Right renal pelvis (tissue), 4 donors: ENCODE results near the gene MYH7B. TPM values are rescaled to one million over a fixed set of nuclear protein-coding genes. Genes with fewer than 3 reads are reported as not detected.

Experiments
- DNase-seq, 4 donors: peaks; one replicate each; pipeline ENCODE4 v3.0.0-alpha.2; 2013; ENCODE audit warnings: low read depth in 4 of 4, low spot score in 3 of 4, missing footprints in 1 of 4
- polyA plus RNA-seq, 4 donors: library from polyadenylated mRNA; unstranded; fragments of 120-200 nt; gene quantifications; one replicate each; pipeline ENCODE4 v1.2.1, GENCODE V29; 2013; ENCODE audit not compliant: insufficient read length in 4 of 4

MYH7B gene
- polyA plus RNA-seq, 4 donors = 0.79 to 1.9 (median 1.3) TPM

DNA sequence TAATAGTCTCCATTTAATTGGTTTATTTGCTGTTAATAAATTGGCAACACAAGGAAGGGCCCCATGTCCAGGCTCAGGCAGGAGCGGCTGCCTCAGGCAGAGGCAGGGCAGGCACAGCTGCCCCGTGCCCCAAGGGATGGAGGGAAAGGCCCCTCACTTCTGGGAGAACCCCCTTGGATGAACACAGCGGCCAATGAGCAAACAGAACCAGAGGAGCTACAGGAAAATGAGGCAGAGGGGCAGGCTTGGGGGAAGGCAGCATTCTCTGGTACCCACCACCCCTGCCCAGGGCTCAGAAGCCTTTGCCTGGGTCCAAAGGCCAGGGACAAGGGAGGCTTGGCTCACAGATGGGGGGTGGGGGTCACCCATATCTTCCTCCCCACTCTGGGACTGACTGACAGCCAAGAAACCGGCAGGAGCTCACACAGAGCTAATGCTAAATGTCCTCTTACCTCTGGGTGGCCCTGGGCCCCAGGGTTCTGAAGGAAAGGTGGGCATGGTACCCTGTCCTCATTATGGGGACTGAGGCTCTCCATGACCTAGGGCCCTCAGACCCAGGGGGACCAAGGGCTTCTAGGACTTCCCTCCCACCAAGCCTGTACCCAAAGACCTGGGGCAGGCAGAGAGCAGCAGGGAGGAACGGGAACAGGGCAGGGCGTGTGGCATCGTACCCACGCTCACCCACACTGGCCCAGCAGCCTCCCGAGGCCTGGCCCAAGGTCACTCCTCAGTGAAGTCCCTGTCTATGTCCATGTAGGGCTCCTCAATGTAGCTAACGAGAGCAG lies 47.0 kb downstream of the MYH7B start:
- no peak for DNase-seq

DNA sequence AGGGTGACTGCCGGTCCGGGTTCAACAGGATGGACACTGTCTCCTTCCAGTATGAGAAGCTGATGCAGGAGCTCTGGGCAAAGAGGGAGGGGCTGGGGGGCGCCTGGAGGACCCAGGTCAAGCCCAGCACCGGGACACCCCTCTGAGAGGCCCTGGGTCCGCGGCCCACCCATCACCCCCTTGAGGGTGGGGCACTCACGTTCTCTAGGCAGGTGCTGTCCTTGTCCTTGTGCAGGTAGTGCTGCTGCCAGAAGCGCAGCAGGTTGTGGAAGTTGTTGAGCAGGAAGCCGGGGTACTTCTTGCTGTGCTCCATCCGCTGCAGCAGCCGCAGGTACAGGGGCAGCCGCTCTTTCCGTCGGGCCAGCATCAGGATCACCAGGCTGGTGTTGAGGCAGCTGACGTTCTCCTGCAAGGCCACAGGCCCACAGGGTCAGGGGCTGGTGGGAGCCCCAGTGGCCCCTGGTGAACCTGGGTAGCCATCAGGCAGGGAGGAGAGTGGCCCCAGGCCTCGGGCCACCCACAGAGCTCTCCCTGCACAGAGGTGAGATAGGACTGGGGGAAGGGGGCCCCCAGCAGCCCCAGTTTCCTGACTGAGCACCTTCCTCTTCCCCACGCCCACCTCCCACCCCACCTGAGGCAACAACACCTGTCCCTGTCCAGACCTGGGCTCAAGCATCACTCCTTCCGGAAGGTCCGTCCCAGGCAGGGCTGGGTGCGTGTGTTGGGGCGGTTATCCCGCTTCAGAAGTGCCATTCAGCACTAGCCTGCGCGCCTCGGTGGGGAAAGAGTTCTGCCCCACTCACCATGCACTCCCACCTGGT lies 47.8 kb downstream of the MYH7B start:
- no peak for DNase-seq

DNA sequence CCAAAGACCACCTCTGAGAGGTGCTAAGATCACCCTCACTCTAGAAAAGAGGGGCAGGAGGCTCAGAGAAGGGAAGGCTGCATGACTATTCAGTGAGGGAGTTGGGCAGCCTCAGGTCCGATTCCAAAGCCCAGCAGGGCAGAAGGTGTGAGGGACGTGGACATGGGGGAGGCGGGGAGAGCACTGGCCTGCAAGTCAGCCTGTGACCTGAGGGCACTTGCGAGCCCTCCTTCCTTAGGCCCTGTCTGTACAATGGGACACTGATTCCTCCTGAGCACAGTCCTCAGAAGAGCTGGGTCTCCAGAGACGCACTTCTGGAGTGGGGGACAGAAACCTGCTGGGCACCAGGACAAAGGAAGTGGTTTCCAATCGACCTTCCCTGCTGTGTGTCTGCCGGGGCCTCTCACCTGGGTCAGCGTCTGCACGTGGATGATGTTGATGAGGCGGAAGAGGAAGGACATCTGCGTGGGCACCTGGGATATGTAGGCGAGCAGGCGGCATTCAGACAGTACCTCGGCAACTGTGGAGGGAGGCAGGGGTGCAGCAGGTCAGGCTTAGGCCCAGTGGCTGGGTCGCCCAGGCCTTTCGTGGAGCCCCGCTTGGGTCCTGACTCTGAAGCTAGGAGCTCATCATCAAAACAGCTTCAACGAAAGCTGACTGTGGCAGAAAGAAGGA lies 48.5 kb downstream of the MYH7B start:
- no peak for DNase-seq

DNA sequence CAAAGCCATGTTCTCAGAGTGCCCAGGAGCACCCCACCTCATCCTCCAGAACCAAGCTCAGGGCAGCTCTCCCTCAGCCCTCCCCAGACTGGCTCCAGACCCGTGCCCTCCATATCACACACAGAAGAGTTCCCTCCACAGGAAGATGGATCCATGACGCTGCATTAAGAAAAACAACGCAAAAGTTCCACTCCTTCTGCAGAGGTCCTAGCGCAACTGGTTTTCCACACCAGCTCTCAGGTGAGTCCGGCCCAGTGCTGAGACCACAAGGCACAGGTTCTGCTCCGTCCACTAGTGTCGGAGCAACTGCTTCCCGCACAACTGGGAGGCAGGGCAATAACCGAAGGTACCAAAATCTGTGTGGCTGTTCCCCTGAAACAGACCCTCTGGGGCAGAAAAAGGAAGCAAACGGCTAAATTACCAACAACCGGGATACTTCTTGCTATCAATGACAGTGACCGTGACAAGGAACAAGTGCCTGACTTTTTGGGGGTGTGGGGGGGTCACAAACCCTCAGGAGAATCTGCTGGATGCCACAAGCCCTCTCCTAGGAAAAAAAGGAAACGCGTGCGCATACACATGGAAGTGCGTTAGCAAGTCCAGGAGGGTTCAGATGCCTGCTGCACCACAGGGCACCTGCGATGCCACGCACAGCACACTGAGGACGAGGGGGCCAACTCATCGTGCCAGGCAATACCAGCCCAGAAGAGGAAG lies 49.2 kb downstream of the MYH7B start:
- DNase-seq = no peak

Other genes with a start within 250 kb of the MYH7B start
- 10 to 100 TPM; 46.6 to 57.2 (median 50.4) TPM for gene NCOA6, start 130.2 kb upstream of the MYH7B start, polyA plus RNA-seq
- gene GGT7, start 83.0 kb upstream of the MYH7B start, polyA plus RNA-seq = 10 to 100 TPM; 18.0 to 25.5 (median 21.1) TPM
- 10 to 100 TPM; 38.4 to 44.5 (median 40.4) TPM for gene ACSS2, start 79.3 kb upstream of the MYH7B start, polyA plus RNA-seq
- gene GSS, start 62 bp upstream of the MYH7B start, polyA plus RNA-seq = 10 to 100 TPM; 55.7 to 60.1 (median 58.0) TPM
- 10 to 100 TPM; 68.6 to 73.6 (median 69.3) TPM for gene TRPC4AP, start 136.9 kb downstream of the MYH7B start, polyA plus RNA-seq
- gene EDEM2, start 191.5 kb downstream of the MYH7B start, polyA plus RNA-seq = 10 to 100 TPM; 16.1 to 18.7 (median 17.2) TPM
- gene PROCR, start 216.2 kb downstream of the MYH7B start, polyA plus RNA-seq = 10 to 100 TPM in 1 of 4 donors, 1 to 10 TPM in 3; 7.6 to 13.0 (median 8.9) TPM